ENCODE data around the gene PRDM2. TPM values are rescaled to one million over a fixed set of nuclear protein-coding genes. Genes with fewer than 3 reads are reported as not detected.

Gene PRDM2
- total and polyA plus RNA-seq, 2 of the 13 experiments (the other 11 are each of a cell fraction or from before 2014, with no cell fraction given) = 4.0 to 6.5 TPM

DNA sequence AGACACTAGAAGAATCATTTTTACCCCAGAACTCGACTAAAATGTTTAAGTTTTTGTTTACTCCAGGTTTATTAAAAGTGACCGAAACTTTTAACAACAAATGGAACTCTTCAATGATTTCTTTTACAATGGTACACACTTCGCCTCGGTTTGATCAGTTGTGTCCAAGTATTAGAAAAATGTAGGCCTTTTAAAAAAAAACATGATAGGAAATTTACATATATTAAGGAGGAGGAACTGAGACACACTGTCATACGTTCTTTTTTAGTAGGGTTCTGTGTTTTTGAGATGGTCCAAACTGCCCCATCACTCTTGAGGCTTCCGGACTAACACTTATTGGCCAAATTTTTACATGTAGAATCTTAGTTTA lies 1.3 kb downstream of the PRDM2 start (continued):
- no peak for TF ChIP-seq REPIN1 (CRISPR knock-in tag; IDR thresholded peaks at IDR 0.05; ENCODE audit: borderline replicate concordance, low read depth)
- TF ChIP-seq, protein P1, sequence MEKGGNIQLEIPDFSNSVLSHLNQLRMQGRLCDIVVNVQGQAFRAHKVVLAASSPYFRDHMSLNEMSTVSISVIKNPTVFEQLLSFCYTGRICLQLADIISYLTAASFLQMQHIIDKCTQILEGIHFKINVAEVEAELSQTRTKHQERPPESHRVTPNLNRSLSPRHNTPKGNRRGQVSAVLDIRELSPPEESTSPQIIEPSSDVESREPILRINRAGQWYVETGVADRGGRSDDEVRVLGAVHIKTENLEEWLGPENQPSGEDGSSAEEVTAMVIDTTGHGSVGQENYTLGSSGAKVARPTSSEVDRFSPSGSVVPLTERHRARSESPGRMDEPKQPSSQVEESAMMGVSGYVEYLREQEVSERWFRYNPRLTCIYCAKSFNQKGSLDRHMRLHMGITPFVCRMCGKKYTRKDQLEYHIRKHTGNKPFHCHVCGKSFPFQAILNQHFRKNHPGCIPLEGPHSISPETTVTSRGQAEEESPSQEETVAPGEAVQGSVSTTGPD (CRISPR knock-in tag; IDR thresholded peaks at IDR 0.05) = no peak
- no peak for TF ChIP-seq MAFK (conservative IDR thresholded peaks at IDR 0.05 in 1 of 2, IDR thresholded peaks at IDR 0.05 in 1 of 2; ENCODE audit: low read length in 2 of 2)
- TF ChIP-seq PCBP2 (optimal IDR thresholded peaks at IDR 0.05; ENCODE audit: low read depth, low read length, poor library complexity, severe bottlenecking) = no peak
- no peak for TF ChIP-seq DR1 (CRISPR knock-in tag; IDR thresholded peaks at IDR 0.05)
- TF ChIP-seq NFIB (CRISPR knock-in tag; IDR thresholded peaks at IDR 0.05; ENCODE audit: borderline replicate concordance) = no peak

DNA sequence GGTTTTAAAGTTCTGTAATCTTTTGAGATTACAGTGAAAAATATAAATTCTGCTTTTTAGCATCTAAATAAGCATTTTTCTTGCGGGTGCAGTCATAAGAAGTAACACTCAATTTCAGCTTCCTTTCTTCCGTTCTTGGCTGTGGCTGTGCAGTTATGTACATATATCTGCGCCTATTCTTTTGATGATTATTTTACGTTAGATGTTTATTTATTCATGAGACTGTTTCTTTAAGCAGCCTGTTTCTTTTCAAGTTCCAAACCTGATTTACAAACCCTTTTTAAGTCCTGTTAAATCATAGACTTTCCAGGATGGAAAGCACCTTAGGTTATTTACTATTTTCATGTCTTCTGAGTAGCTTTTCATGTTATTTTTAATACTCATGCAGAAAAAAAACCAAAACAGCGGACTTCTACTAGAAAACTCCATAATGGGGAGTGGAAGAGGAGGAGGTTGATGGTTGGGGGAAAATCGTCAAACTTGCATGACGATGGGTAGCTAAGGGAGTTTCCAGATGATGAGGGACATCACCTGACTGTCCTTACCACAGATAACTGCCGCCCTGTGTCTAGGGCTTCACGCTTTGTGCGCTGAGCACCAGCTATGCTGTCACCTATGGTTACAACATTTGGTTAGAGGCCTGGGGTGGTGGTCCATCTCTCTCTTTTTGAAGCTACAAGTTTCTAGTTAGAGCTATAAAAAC lies 2.6 kb downstream of the PRDM2 start:
- ATAC-seq (no peak), FAIRE-seq (no peak), DNase-seq (ENCODE audit: low spot score) (no peak)
- ChIA-PET CTCF (ENCODE audit: low intra/inter-chr PET ratio, low total read pairs) (no interaction called here), POLR2A (no interaction called here)
- Histone ChIP-seq H3K4me3 (replicated peaks in 1 of 3; ENCODE audit: insufficient read depth in 1 of 3, low read depth in 2 of 3, low read length in 3 of 3) (no peak overlapping the region), H3K9ac (ENCODE audit: insufficient read depth, low read depth, low read length) (no peak overlapping the region), H3K9me3 (ENCODE audit: low read length) (peaks cover 2% of the 10 kb centered on the region; the same call in 1 of the 2 replicates), H4K20me1 (ENCODE audit: insufficient read depth, low read length) (no peaks in the 10 kb centered on the region), H3K27me3 (ENCODE audit: control insufficient read depth in 1 of 2, insufficient read depth in 2 of 2, low read length in 2 of 2) (peaks cover 1 to 25% of the 10 kb centered on the region in 2 experiments; a peak in 3 of 5 replicates), H3K79me2 (ENCODE audit: insufficient read depth, low read length) (no peaks in the 10 kb centered on the region), H2AFZ (ENCODE audit: low read length) (no peak overlapping the region), H3K27ac (ENCODE audit: extremely low read length, insufficient read depth, low read length) (no peak overlapping the region), H3K4me1 (ENCODE audit: insufficient read depth, low read length) (no peaks in the 10 kb centered on the region), H3K36me3 (replicated peaks in 1 of 2; ENCODE audit: control insufficient read depth in 1 of 2, insufficient read depth in 2 of 2, low read length in 2 of 2) (no peaks in the 10 kb centered on the region), H3K4me2 (ENCODE audit: low read depth, low read length) (no peak overlapping the region)
- TF ChIP-seq, protein P2, sequence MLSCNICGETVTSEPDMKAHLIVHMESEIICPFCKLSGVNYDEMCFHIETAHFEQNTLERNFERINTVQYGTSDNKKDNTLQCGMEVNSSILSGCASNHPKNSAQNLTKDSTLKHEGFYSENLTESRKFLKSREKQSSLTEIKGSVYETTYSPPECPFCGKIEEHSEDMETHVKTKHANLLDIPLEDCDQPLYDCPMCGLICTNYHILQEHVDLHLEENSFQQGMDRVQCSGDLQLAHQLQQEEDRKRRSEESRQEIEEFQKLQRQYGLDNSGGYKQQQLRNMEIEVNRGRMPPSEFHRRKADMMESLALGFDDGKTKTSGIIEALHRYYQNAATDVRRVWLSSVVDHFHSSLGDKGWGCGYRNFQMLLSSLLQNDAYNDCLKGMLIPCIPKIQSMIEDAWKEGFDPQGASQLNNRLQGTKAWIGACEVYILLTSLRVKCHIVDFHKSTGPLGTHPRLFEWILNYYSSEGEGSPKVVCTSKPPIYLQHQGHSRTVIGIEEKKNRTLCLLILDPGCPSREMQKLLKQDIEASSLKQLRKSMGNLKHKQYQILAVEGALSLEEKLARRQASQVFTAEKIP (CRISPR knock-in tag; IDR thresholded peaks at IDR 0.05; ENCODE audit: borderline replicate concordance) = no peak
- TF ChIP-seq ZNF430 (CRISPR knock-in tag; IDR thresholded peaks at IDR 0.05) = no peak
- in situ Hi-C loops (cut with HindIII; ENCODE audit: extremely low pct_ligation_motif_present, low pct_unique_long_range_greater_than_20kb) (no loop called here), intact Hi-C loops (cut with micrococcal nuclease; ENCODE audit: unreplicated experiment) (no loop called here)
- WGBS (ENCODE audit: low lambda C conversion rate) = 9% methylated on average over 10 of the region's 10 CpGs
- BruUV-seq (replicated peaks) = no TSS peak

Measured in HepG2 (cell line).